IMR-90 (cell line): ENCODE measurements around the gene NFIA. TPM values are rescaled to one million over a fixed set of nuclear protein-coding genes. Genes with fewer than 3 reads are reported as not detected.

ENCODE experiments used
- ATAC-seq: fragments of 200-7000 bp; cut with Tn5 transposase; 2 replicates; pipeline ENCODE4 v1.9.1; 2020; ENCODE audit warnings: low read depth, mild to moderate bottlenecking, moderate library complexity
- BruUV-seq: library from RNA; stranded (reverse); fragments of 400-500 nt; replicated peaks from 2 replicates; lab custom pipeline; 2021; lab: Mats Ljungman, UMichigan
- CTCF ChIA-PET: fragments of 300-600 bp; formaldehyde crosslinking; extraction: SDS; loops from one replicate; lab custom pipeline; 2021; ENCODE audit warnings: antibody characterized with exemption; lab: Yijun Ruan, JAX
- POLR2A ChIA-PET: fragments of 300-600 bp; sonication (Branson Sonifier 250); formaldehyde crosslinking; loops from one replicate; lab custom pipeline; 2022; ENCODE audit warnings: antibody characterized with exemption; ENCODE audit not compliant: unreplicated experiment; lab: Charles Lee
- DNase-seq: peaks from one replicate; pipeline ENCODE4 v3.0.0; 2013
- H2AFZ ChIP-seq: replicated peaks from 2 replicates; pipeline ENCODE3; 2013; ENCODE audit warnings: low read length, mild to moderate bottlenecking; ENCODE audit not compliant: poor library complexity
- H2AK5ac ChIP-seq: 2 replicates; pipeline ENCODE4 v1.6.1; 2013; ENCODE audit warnings: low read depth, low read length, inconsistent platforms
- H2AK9ac ChIP-seq: replicated peaks from 2 replicates; pipeline ENCODE3; 2013; ENCODE audit warnings: mild to moderate bottlenecking, low read depth, low read length, moderate library complexity; ENCODE audit not compliant: poor library complexity
- H2BK120ac ChIP-seq: 2 replicates; pipeline ENCODE4 v1.6.1; 2013; ENCODE audit warnings: low read depth, low read length, inconsistent platforms
- H2BK15ac ChIP-seq: 3 replicates; pipeline ENCODE4 v1.6.1; 2013; ENCODE audit warnings: low read depth, low read length, inconsistent platforms
- H2BK20ac ChIP-seq: 2 replicates; pipeline ENCODE4 v1.6.1; 2013; ENCODE audit warnings: low read depth, mild to moderate bottlenecking, inconsistent platforms, low read length, moderate library complexity
- H2BK5ac ChIP-seq: 2 replicates; pipeline ENCODE4 v1.6.1; 2013; ENCODE audit warnings: mild to moderate bottlenecking, low read depth, low read length, inconsistent platforms; ENCODE audit not compliant: poor library complexity, severe bottlenecking
- H3K14ac ChIP-seq: replicated peaks from 2 replicates; pipeline ENCODE4 v1.6.1; 2013; ENCODE audit warnings: low read depth, low read length, inconsistent platforms
- H3K18ac ChIP-seq: 2 replicates; pipeline ENCODE4 v1.6.1; 2013; ENCODE audit warnings: low read depth, low read length, control low read depth
- H3K23ac ChIP-seq: 2 replicates; pipeline ENCODE4 v1.6.1; 2013; ENCODE audit warnings: low read depth, low read length, inconsistent platforms
- H3K27ac ChIP-seq: 2 replicates; pipeline ENCODE4 v1.5.1; 2013; ENCODE audit warnings: mild to moderate bottlenecking, control low read depth, low read length; ENCODE audit not compliant: insufficient read depth
- H3K27me3 ChIP-seq: 2 replicates; pipeline ENCODE4 v1.6.1; 2013; ENCODE audit warnings: low read length; ENCODE audit not compliant: control insufficient read depth, insufficient read depth
- H3K36me3 ChIP-seq: 2 replicates; pipeline ENCODE4 v1.6.1; 2013; ENCODE audit warnings: low read length, mixed read lengths; ENCODE audit not compliant: control insufficient read depth, insufficient read depth
- H3K4ac ChIP-seq: 2 replicates; pipeline ENCODE4 v1.6.1; 2013; ENCODE audit warnings: low read depth, low read length, inconsistent platforms
- H3K4me1 ChIP-seq: 2 replicates; pipeline ENCODE4 v1.6.1; 2013; ENCODE audit warnings: low read length, mixed read lengths; ENCODE audit not compliant: control insufficient read depth, insufficient read depth
- H3K4me2 ChIP-seq: 2 replicates; pipeline ENCODE4 v1.6.1; 2013; ENCODE audit warnings: low read depth, mild to moderate bottlenecking, control low read depth, low read length, moderate library complexity
- H3K4me3 ChIP-seq: 2 replicates; pipeline ENCODE4 v1.5.1; 2013; ENCODE audit warnings: low read depth, mild to moderate bottlenecking, control low read depth, low read length, moderate library complexity; ENCODE audit not compliant: insufficient read depth
- H3K56ac ChIP-seq: 2 replicates; pipeline ENCODE4 v1.6.1; 2013; ENCODE audit warnings: low read length, inconsistent platforms; ENCODE audit not compliant: insufficient read depth; ENCODE audit errors: extremely low read depth
- H3K79me1 ChIP-seq, 2 experiments: 2 replicates each; pipeline ENCODE4 v1.6.1; 2013; ENCODE audit warnings: low read length in 2 of 2, inconsistent platforms in 1 of 2, low read depth in 1 of 2
- H3K9ac ChIP-seq: 2 replicates; pipeline ENCODE4 v1.6.1; 2013; ENCODE audit warnings: low read depth, low read length, control low read depth
- H3K9me1 ChIP-seq: 2 replicates; pipeline ENCODE4 v1.6.1; 2013; ENCODE audit warnings: low read length, inconsistent platforms; ENCODE audit not compliant: insufficient read depth
- H3K9me3 ChIP-seq: 2 replicates; pipeline ENCODE4 v1.6.1; 2013; ENCODE audit warnings: low read length; ENCODE audit not compliant: control insufficient read depth, insufficient read depth
- H4K20me1 ChIP-seq: 2 replicates; pipeline ENCODE4 v1.6.1; 2013; ENCODE audit warnings: low read length, inconsistent platforms; ENCODE audit not compliant: insufficient read depth
- H4K5ac ChIP-seq: 2 replicates; pipeline ENCODE4 v1.6.1; 2013; ENCODE audit warnings: mild to moderate bottlenecking, low read depth, low read length, control low read depth
- H4K8ac ChIP-seq, 2 experiments: 2 replicates each; pipeline ENCODE4 v1.6.1; 2013; ENCODE audit warnings: low read depth in 2 of 2, low read length in 2 of 2, control low read depth in 1 of 2, inconsistent platforms in 1 of 2
- H4K91ac ChIP-seq: 2 replicates; pipeline ENCODE4 v1.6.1; 2013; ENCODE audit warnings: low read depth, low read length, inconsistent platforms; ENCODE audit not compliant: insufficient read depth
- BHLHE40 ChIP-seq: fragments of 150-350 bp; IDR thresholded peaks from 2 replicates; pipeline ENCODE4 v1.6.1; 2016; ENCODE audit warnings: mild to moderate bottlenecking, low read depth, low read length
- CEBPB ChIP-seq: IDR thresholded peaks from 2 replicates; pipeline ENCODE4 v1.6.1; 2012; ENCODE audit warnings: low read depth, low read length, improper control_type of control experiment
- CHD1 ChIP-seq: IDR thresholded peaks from 2 replicates; pipeline ENCODE4 v1.6.1; 2012; ENCODE audit warnings: low read depth, low read length, improper control_type of control experiment
- FOS ChIP-seq: fragments of 150-350 bp; IDR thresholded peaks from 2 replicates; pipeline ENCODE4 v1.6.1; 2016; ENCODE audit warnings: low read depth, low read length
- MAFK ChIP-seq: IDR thresholded peaks from 2 replicates; pipeline ENCODE4 v1.6.1; 2012; ENCODE audit warnings: low read depth, low read length, improper control_type of control experiment
- MAZ ChIP-seq: IDR thresholded peaks from 2 replicates; pipeline ENCODE4 v1.6.1; 2012; ENCODE audit warnings: low read depth, mild to moderate bottlenecking, low read length, improper control_type of control experiment, moderate library complexity, borderline replicate concordance
- MXI1 ChIP-seq: IDR thresholded peaks from 2 replicates; pipeline ENCODE4 v1.6.1; 2012; ENCODE audit warnings: low read depth, mild to moderate bottlenecking, low read length, moderate library complexity, borderline replicate concordance
- NFE2L2 ChIP-seq: fragments of 150-350 bp; IDR thresholded peaks from 2 replicates; pipeline ENCODE4 v1.6.1; 2016; ENCODE audit warnings: low read depth, mild to moderate bottlenecking, low read length
- RAD21 ChIP-seq: IDR thresholded peaks from 2 replicates; pipeline ENCODE4 v1.6.1; 2012; ENCODE audit warnings: low read length, improper control_type of control experiment
- RCOR1 ChIP-seq: IDR thresholded peaks from 2 replicates; pipeline ENCODE4 v1.6.1; 2012; ENCODE audit warnings: mild to moderate bottlenecking, low read length, improper control_type of control experiment; ENCODE audit not compliant: insufficient replicate concordance
- RFX5 ChIP-seq: IDR thresholded peaks from 2 replicates; pipeline ENCODE4 v1.8.0; 2012; ENCODE audit warnings: low read depth, mild to moderate bottlenecking, low read length, moderate library complexity
- SMC3 ChIP-seq: fragments of 150-350 bp; IDR thresholded peaks from 2 replicates; pipeline ENCODE4 v1.6.1; 2016; ENCODE audit warnings: low read depth, mild to moderate bottlenecking, antibody characterized with exemption, low read length, moderate library complexity
- WGBS, 2 experiments: methylation state at CpG; one replicate each; pipeline versions ENCODE4 v1.1.5 to v1.1.7; 2013; ENCODE audit warnings: missing lambda C conversion rate in 2 of 2; ENCODE audit not compliant: insufficient read length in 1 of 2; ENCODE audit errors: extremely low coverage in 2 of 2; 5-methylcytosine and 5-hydroxymethylcytosine counted together
- dilution Hi-C: fragments of 300-500 bp; cut with HindIII; formaldehyde crosslinking; loops from one replicate; pipeline ENCODE4 v1.14.3; 2018; ENCODE audit warnings: low sequenced_read_pairs; ENCODE audit not compliant: unreplicated experiment
- in situ Hi-C: fragments of 300-500 bp; cut with MboI; formaldehyde crosslinking; loops from 3 replicates; pipeline ENCODE4 v1.14.3; 2019; ENCODE audit warnings: low sequenced_read_pairs, inconsistent platforms, mixed read lengths
- intact Hi-C: fragments of 100-400 bp; cut with micrococcal nuclease; formaldehyde crosslinking; loops from 2 replicates; pipeline ENCODE4 v1.10.0; 2022
- polyA plus RNA-seq, 3 experiments: library from polyadenylated mRNA; depleted of rRNA; stranded (reverse); fragments of >200 nt; gene quantifications; 2 replicates each; pipeline ENCODE4 v1.2.3, GENCODE V29; 2012; ENCODE audit warnings: low replicate concordance in 1 of 3
- total RNA-seq: library from RNA; depleted of rRNA; stranded (reverse); fragments of >200 nt; gene quantifications from 2 replicates; pipeline ENCODE4 v1.2.3, GENCODE V29; 2012
- TF ChIP-seq, protein P1 (sequence below): fragments of 150-350 bp; IDR thresholded peaks from 2 replicates; pipeline ENCODE4 v1.6.1; 2016; ENCODE audit warnings: low read depth, mild to moderate bottlenecking, low read length, moderate library complexity, borderline replicate concordance
- TF ChIP-seq, protein P2 (sequence below): fragments of 150-350 bp; IDR thresholded peaks from 2 replicates; pipeline ENCODE4 v1.6.1; 2017; ENCODE audit warnings: mild to moderate bottlenecking, antibody characterized with exemption, low read length, low read depth

Gene NFIA
- total and polyA plus RNA-seq, 2 of the 4 experiments (the other 2 are of a cell fraction) = 1.6 to 2.2 TPM

GRCh38 chr1:61289232-61290098, 207.1 kb downstream of the NFIA start:
- Histone ChIP-seq H3K9ac (no peak overlapping the region), H3K27me3 (peaks cover 2% of the 10 kb centered on the region; the same call in 1 of the 2 replicates), H2AK9ac (no peak overlapping the region), H4K91ac (no peak overlapping the region), H3K18ac (no peak overlapping the region), H3K14ac (no peak overlapping the region), H2AFZ (no peak overlapping the region), H4K8ac (no peak overlapping the region), H4K5ac (no peak overlapping the region), H2AK5ac (no peak overlapping the region), H2BK5ac (no peak overlapping the region), H3K9me3 (no peaks in the 10 kb centered on the region), H3K4me1 (no peaks in the 10 kb centered on the region), H3K4me3 (no peak overlapping the region), H4K20me1 (no peaks in the 10 kb centered on the region), H2BK15ac (no peak overlapping the region), H3K36me3 (no peaks in the 10 kb centered on the region), H3K79me1 (no peaks in the 10 kb centered on the region), H3K4ac (no peak overlapping the region), H2BK20ac (no peak overlapping the region), H2BK120ac (no peak overlapping the region), H3K56ac (no peak overlapping the region), H3K27ac (no peak overlapping the region), H3K4me2 (no peak overlapping the region), H3K9me1 (no peaks in the 10 kb centered on the region), H3K23ac (no peak overlapping the region)
- intact Hi-C loops = no loop called here
- dilution Hi-C loops = no loop called here
- DNase-seq (no peak), ATAC-seq (no peak)
- BruUV-seq = no TSS peak
- no CpG with 5 or more reads among the region's 4 CpGs for WGBS, 2 experiments
- POLR2A ChIA-PET = no interaction called here
- CTCF ChIA-PET = interaction anchor here (0.6 kb wide), 1 partner anchor 239 kb away, joined by 6 read pairs; no protein-coding TSS in a partner anchor
- in situ Hi-C loops = no loop called here
- TF ChIP-seq FOS (no peak), RAD21 (no peak), CHD1 (no peak), MAFK (no peak), RCOR1 (no peak), NFE2L2 (no peak), BHLHE40 (no peak), RFX5 (no peak), SMC3 (no peak), CEBPB (no peak), MAZ (no peak), MXI1 (no peak)
- TF ChIP-seq, protein P1, sequence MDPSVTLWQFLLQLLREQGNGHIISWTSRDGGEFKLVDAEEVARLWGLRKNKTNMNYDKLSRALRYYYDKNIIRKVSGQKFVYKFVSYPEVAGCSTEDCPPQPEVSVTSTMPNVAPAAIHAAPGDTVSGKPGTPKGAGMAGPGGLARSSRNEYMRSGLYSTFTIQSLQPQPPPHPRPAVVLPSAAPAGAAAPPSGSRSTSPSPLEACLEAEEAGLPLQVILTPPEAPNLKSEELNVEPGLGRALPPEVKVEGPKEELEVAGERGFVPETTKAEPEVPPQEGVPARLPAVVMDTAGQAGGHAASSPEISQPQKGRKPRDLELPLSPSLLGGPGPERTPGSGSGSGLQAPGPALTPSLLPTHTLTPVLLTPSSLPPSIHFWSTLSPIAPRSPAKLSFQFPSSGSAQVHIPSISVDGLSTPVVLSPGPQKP = no peak
- TF ChIP-seq, protein P2, sequence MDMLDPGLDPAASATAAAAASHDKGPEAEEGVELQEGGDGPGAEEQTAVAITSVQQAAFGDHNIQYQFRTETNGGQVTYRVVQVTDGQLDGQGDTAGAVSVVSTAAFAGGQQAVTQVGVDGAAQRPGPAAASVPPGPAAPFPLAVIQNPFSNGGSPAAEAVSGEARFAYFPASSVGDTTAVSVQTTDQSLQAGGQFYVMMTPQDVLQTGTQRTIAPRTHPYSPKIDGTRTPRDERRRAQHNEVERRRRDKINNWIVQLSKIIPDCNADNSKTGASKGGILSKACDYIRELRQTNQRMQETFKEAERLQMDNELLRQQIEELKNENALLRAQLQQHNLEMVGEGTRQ = no peak
